HG02642 (cell line): Measurements from ENCODE around the gene TRAF5.

Experiments
- ATAC-seq: cut with Tn5 transposase; IDR thresholded peaks from one replicate; pipeline ENCODE4 v1.9.1; 2021; ENCODE audit warnings: mild to moderate bottlenecking; ENCODE audit not compliant: unreplicated experiment, poor library complexity

TRAF5 gene

DNA sequence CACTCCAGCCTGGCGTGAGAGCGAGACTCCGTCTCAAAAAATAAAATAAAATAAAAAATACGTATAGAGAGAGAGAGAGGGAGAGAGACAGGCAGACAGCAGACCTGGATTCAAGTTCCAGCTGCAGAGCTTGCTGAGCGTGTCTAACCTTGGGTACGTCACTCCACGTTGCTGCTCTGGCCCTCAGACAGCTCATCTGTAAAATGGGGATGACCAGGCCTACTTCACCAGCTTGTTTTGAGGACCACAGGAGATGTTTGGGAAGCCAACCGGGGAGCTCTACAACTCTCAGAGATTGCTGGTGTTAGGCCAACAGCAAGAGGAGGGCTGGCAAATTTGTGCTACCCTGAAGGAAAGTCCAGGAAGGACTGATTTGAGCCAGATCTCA is 499 bp upstream of the TRAF5 start:
- no peak for ATAC-seq

DNA sequence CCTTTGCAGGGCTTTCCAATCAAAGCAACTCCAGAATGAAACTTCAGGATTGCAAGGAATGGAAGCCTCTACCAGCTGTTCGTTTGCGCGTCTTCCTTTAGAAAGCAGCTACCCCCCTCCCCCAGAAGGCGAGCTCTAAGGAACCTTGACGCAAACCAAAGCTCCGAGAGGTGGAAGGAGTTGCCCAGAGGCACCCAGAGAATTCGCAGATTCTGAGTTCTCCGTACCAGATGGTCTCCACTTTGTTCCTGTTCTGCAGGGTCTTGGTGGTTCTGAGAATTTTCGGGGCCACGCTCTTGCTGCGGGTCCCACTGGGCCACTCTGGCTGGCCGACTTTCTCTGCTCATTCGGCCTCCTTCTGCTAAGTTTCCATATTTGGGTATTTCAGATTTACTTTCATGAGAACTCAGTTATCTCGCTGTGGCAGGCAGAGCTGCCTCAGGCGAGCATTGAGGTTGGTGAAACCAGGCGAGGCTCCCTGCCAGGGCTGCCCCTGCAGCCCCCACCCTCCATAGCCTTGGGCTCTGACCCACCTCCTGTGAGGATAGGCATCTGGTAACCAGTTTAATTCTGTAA is 801 bp downstream of the TRAF5 start:
- ATAC-seq: peak; percentile 34

DNA sequence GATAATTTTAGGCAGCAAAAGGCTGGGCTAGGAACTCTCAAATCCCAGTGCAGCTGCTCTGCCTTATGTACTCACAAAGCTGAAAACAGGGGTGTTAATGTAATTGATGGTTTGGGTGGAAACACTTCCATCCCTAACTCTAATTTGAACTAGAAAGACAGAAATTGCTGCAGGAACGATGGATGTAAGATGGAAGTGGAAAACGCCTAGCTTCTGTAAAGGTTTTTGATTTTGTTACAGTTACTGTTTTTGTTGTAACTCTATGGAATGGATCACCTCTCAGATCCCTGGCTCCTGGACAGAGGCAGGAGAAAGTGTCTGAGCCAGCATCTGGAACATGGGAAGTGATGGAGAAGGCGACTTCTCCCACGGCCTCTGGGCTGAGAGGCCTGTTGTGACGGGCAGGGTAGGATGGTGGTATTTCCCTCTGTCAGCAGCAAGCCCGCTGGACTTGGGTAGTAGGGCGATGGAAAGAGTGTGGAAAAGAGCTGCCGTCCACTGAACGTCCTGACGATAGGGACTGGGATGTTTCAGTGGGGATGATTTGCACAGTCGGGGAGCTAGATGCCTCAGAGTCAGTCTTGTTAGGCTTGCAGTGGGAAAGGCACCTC is 1.6 kb downstream of the TRAF5 start:
- no peak for ATAC-seq

DNA sequence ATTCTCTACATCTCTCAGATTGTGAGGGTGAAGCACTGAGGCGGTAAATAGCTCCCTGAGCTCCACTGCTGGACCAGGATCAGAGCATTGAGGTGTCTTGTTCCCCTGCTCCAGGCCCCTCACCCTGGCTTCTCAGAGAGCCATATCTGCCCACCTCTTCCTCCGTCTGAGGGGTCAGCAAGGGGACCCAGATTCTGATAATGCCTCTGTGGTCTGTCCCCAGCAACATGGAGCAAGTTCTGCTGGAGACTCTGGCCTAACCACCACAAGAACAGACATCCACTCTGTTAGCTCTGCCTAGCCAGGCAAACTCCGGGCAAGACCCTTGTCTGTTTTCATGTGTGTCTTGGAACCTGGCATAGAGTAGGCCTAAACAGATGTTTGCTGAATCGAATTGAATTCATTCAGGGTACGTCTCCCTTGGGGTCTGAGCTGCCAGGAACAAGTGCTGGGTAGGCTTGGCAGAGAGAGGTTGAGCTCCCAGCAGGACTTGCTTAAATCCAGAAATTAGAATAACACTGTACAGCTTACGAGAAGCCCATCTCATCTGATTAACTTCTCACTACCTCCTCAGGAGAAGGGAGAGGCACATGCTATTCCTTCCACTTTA is 2.3 kb downstream of the TRAF5 start:
- no peak for ATAC-seq

DNA sequence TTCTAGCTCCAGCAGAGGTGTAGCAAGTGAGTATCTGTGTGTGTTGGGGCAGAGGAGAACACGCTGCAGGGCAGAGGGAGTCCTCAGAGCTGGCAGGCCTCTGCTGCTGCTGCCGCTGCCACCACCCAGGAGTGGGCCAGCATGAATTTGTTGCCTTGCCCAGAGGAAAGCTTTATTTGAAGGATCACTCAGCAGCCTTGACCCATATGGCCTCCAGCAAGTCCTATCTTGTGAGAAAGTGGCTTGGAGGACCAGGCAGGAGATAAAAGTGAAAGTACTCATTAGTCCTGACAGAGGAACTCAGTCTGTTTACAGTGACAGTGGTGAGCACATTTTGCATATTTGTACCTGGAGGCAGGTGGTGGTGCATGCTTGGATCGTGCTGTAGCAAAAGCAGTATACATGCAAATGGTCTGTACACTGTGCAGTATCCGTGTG is 3.1 kb downstream of the TRAF5 start:
- ATAC-seq: peak; percentile 49

DNA sequence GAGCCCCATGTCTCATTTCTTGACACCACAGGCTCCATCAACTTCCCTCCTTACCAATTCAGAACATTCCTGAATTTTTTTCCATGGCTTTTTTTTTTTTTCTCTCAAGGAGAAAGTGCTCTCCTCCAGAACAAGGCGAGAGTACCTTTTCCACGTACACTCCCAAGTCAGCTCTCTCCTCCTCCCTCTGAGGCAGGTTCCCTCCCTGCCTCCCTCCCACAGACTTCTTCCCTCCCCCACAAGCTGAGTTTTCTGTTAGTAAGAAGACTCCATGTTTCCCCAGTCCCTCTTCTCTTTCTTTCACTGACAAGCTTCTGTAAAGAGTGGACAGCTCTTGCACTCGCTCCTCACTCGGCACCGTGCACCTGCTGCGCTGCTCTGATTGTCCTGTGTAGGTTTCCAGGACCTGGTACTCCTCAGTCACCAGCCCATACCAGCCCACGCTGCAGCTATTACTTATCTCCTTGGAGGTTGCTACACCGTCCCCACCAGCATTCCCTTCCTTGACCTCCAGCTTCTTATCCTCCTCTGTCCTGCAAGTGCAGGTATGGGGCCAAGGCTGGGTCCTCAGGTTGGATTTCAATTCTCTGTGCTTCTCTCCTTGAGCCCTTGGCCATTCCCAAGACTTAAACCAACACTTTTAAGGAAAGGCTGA is 3.8 kb downstream of the TRAF5 start:
- ATAC-seq: no peak

DNA sequence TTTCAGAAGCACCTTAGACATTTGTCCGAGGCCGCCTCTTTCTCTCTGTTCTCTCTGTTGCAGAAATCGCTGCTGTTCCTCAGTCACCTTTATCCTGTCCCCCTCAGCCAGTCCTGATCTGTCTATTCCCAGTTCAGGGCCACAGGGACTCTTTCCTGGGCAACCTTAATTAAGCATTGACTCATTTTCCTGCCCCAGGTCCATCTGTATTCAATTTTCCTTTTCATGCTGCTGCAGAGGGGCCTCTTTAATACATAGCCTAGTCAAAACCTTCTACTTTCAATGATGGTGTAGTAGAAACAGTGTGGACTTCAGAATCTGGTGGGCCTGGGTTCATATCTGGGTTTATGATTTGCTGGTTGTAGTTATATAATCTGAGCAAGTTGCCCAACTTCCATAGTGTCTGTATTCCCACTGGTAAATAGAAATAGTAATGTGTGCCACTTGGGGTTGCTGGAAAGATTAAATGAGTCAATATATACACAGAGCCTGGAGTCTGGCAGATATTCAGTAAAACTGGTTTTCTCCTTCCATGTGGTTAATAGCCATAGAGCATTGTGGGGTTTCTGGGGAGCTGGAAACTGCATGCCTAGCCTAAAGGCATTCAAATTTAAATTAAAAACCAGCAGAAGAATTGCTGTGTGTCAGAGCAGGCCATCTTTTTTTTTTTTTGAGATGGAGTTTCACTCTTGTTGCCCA is 4.5 kb downstream of the TRAF5 start:
- no peak for ATAC-seq

DNA sequence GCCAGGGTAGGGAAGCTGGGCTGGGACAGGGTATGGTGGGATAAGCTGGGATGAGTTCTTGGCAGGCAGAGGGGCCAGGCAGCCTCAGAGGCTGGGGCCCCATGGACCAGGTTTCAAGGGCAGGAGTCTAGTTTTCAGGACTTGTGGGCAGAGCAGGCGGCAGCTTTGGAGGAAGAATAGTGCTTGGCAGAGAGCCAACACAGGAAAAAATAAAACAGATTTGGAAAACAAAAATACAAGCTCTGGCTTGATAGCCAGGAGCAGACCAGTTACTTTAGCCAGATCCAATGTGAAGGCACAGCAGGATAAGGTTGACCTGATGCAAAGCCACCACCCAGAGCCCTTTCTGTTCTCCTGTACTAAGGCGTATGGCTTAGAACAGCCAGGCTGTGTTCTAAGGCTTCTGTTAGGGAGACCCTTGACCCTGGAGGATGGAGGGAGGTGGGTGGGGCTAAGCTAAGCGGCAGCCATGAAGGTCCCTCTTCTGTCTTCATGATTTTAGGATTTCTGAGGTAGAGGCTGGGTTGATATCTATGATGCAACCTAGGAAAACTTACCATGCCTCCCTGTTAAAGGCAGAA is 5.5 kb downstream of the TRAF5 start:
- no peak for ATAC-seq

DNA sequence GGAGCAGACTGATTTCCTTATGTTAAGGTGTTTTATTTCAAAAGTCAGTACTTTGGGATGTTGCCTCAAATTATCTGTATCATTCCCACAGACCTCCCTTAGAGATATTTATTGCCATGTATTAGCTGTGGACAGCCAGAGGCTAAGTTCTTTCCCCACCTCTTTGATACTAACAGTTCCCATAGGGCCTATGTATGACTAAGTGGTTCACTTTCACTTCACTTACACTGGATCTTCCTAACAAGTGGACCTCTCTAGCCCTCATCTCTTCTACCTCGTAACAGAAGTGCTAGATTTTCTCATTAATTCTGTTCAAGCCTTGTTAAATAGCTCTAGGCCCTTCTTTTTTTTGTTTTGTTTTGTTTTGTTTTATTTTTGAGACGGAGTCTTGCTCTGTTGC is 6.2 kb downstream of the TRAF5 start:
- ATAC-seq: no peak

DNA sequence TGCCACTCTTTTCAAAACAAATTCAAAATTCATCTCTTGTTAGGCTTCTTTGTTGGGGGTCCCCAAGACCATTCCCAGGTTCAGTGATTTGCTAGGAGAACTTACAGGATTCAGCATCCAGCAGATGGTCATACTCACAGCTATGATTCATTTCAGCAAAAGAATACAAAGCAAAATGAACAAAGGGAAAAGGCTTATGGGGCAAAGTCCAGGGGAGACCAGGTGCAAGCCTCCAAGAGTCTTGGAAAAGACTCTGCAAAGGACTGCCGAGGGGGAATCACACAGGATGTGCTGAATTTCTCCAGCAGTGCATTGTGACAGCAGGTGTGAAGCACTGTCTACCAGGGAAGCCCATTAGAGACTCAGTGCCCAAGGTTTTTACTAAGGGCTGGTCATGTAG is 7.3 kb downstream of the TRAF5 start:
- no peak for ATAC-seq

DNA sequence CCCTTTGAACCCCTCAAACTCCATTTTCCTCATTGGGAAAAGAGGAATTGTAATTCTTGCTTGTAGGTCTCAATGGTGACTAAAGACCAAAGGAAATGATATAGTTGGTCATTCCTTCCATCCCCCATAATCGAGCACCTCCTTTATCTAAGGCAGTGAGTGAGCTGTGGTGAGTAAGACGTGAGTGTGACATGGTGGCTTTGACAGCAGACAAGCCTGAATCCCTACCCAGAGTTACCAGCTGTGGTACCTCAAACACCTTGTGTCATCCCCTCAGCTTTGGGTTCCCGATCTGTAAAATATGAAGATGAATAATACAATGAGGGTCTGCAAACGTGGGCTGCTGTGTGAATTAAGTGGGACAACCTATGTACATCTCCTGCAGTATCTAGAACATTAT is 8.4 kb downstream of the TRAF5 start:
- no peak for ATAC-seq

DNA sequence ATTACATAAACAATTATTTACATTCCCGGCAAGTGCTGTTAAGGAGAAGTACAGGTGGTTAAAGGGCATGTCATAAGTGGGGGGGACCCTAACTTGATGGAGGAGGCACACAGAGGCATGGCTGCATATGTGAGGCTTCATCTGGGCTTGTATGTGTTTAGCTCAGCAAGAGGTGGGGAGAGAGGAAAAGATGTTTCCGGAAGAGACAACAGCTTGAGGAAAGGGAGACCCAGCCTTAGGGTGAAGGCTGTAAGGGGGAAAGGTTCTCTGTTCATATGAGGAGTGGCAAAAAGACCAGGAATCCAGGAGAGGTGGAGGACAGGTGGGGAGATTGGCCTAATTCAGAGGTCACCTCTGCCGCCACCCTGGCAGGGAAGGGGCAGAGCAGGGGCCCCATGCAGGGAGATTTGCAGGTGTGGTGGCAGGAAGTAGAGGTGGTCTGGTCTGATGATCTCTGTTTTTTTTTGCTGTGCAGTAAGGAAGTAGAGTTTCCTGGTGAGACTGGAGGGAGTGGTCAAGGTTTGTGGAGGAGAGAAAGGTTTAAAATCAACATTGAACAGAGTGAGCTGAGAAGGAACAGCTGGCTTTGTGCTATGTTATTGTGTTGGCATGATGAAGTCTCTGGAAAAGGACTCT is 9.0 kb downstream of the TRAF5 start:
- peak; percentile 84 for ATAC-seq

DNA sequence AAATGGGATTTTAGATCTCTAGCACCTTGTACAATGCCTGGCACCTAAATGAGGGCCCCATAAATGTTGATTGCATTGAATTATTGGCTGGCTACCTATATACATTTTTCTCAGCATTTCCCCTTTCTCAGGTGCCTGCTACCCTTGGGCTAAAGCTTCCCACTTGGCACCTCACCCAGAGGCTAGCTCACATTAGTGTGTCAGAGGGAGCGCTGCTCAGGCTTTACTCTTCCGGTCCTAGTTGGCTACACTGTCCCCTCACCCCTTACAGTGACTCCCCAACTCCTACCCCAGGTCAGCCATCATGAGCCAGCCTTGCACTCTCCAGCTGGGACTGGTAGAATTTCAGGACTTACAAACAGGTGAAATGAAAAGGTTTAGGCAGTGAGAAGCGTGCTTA is 9.5 kb downstream of the TRAF5 start:
- ATAC-seq: no peak

DNA sequence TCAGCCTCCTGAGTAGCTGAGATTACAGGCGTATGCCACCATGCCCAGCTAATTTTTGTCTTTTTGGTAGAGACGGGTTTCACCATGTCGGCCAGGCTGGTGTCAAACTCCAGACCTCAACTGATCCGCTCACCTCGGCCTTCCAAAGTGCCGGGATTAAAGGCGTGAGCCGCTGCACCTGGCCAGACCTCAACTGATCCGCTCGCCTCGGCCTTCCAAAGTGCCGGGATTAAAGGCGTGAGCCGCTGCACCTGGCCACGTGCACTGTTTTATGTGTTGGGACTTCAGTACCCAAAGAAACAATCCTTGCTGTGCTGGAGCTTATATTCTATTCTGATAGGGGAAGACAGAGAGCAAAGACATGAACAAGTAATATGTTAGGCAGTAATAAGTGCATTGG is 10.1 kb downstream of the TRAF5 start:
- no peak for ATAC-seq

DNA sequence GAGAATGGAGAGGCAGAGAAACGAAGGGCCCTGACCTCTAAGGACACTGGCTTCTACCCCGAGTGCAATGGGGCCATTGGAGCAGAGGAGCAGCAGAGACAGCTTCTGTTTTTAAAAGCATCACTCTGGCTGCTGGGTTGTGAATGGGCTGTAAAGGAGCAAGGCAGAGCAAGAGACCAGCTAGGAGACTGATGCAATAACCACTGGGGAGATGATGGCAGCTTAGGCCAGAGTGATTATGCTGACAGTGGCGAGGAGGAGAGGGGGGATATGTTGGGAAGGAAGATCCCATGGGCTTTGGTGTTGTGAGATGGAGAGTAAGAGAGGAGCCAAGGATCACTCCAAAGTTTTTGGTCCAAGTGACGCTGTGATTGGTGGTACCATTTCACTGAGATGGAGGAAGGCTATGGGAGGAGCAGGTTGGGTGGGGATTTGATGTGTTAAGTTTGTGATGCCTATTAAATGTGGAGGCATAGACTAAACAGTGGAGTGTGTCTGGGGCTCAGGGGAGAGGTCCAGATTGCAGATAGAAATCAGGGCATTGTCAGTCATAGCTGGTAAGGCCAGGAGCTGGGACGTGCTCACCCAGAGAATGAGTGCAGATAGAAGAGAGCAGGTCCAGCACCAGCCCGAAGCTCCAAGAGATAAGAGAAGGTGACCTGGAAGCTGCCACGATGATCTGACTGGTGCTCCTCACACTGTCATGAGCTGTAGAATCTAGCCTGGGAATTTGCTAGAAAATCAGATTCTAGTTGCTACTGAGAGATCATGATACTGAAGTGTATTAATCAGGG is 11.0 kb downstream of the TRAF5 start:
- no peak for ATAC-seq

DNA sequence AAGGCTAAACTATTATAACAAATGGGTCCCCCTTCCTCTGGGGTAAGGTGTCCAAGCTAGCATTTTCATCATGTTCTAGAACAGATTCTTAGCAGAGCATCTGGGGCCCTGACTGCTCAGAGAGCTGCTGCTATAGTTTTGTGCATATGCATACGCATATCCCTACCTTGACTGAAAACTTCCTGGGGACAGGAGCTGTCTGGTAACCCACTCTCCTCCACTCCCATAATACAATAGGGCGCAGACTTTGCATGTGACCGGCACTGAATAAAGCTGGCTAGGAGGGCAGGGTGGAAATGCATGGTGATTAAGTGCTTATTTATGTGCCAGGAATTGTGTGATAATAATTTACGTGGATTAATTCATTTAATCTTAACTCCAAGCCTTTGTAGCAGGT is 11.6 kb downstream of the TRAF5 start:
- ATAC-seq: no peak

DNA sequence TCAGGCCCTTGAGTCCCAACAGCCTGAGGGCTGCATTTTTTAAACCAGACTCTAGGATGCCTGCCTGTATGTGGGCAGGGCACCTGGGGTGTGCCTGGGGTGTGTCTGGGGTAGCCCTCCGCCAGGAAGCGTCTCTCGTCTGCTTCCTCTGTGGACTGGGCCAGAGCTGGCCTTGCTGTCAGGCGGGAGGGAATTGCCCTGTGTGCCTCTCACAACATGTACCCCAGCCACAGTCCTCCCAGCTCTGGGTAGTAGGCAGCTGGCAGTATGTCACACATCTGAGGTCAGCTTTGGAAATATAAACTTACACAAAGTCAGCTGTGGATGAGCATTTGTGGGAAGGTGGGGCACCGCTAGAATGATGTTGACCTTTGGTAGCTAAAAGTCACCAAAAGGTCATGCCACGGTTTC is 13.0 kb downstream of the TRAF5 start:
- no peak for ATAC-seq

DNA sequence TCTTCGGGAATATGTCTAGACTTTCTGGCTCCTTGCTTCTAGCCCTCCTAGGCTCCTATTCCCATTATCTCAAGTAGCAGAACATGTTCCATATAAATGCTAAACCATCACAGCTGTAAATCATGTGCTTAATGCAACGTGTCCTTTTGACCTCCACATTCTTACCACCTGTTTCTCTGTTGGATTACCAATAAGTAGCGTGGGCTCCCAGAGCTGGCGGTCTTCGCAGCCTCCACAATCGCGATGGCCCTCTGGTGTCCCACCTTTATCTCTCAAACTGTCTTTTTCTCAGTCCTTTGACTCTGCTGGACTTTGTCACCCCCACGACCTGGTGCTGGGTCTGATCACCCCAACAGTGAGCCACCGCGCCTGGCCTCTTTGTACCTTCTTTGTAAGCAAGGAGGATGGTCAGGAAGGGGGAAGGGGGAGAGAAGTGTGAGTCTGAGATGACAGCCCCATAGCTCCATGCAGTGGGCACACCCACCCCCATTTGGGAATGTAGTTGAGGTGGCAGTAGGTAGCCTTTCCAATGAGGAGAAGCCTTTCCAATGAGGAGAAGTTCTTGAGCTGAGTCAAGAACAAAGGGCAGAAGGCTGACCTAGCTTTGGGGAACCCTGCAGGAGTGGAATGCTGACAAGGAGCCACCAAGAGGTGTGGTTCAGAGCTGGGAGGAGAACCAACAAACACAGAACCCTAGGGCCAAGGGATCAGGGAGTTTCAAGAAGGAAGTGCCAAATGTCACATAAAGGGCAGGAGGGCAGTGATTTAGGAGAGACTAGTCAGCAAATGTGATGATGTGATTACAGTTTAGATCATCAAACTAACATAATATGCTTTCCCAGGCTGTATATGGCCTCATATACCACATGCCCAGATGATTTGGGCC is 14.2 kb downstream of the TRAF5 start:
- ATAC-seq: no peak

DNA sequence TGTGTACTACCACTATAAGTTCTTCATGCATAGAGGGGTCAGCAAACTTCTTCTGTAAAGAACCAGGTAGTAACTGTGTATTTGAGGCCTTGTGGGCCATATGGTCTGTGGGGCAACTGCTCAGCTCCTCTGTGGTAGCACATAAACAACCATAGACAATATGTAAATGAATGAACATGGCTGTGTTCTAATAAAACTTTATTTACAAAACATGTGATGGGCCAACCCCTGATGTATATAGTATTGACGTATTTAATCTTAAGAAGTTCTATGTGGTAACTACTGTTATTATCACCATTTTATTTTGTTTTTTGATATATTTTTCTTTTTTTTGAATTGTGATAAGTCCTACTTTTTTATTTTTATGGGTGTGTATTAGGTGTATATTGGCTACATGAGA is 15.4 kb downstream of the TRAF5 start:
- no peak for ATAC-seq
